ENCODE results near the gene ATP11A.

Gene ATP11A

GRCh38 chr13:112844411-112844810 is 154.6 kb downstream of the ATP11A start:
- H3K4me3 ChIP-seq (ENCODE audit: low read depth, low read length): no peak overlapping the region
- no peak overlapping the region for H3K27ac ChIP-seq (ENCODE audit: low read depth, low read length)
- H3K4me1 ChIP-seq (ENCODE audit: control insufficient read depth in 1 of 2, insufficient read depth in 2 of 2, low read length in 2 of 2): peaks cover 0 to 3% of the 10 kb centered on the region in 2 experiments
- H3K79me2 ChIP-seq (ENCODE audit: control insufficient read depth, insufficient read depth, low read length, poor library complexity): no peaks in the 10 kb centered on the region
- H3K36me3 ChIP-seq (ENCODE audit: control insufficient read depth in 1 of 2, insufficient read depth in 2 of 2, low read length in 2 of 2): peaks cover 44% of the 10 kb centered on the region in 2 experiments
- H2AFZ ChIP-seq (ENCODE audit: insufficient read depth, low read length, poor library complexity): no peak overlapping the region
- no peak overlapping the region for H2BK120ac ChIP-seq (ENCODE audit: insufficient read depth, low read length, poor library complexity)
- H3K79me1 ChIP-seq (ENCODE audit: low read length): no peaks in the 10 kb centered on the region
- H3K9ac ChIP-seq (ENCODE audit: low read length): no peak overlapping the region
- no peaks in the 10 kb centered on the region for H3K9me3 ChIP-seq (ENCODE audit: insufficient read depth, low read depth, low read length)
- H3K27me3 ChIP-seq (ENCODE audit: insufficient read depth, low read length): no peaks in the 10 kb centered on the region
- H3K23ac ChIP-seq (ENCODE audit: low read length): no peak overlapping the region
- H3K4me2 ChIP-seq (ENCODE audit: low read length): no peak overlapping the region
- no peak overlapping the region for H3K18ac ChIP-seq (ENCODE audit: low read length)
- H2AK5ac ChIP-seq (ENCODE audit: low read length): no peak overlapping the region
- H2BK5ac ChIP-seq (ENCODE audit: low read depth, low read length, poor library complexity): no peak overlapping the region
- no peak overlapping the region for H4K91ac ChIP-seq (ENCODE audit: low read depth, low read length)
- no peak overlapping the region for H4K8ac ChIP-seq (ENCODE audit: low read depth, low read length)
- H2BK12ac ChIP-seq (ENCODE audit: low read length): no peak overlapping the region
- no peak overlapping the region for H4K12ac ChIP-seq (ENCODE audit: low read depth, low read length)
- WGBS (ENCODE audit: extremely low coverage, insufficient coverage, insufficient read length): no CpG with 5 or more reads among the region's 23 CpGs
- no peak overlapping the region for H3K14ac ChIP-seq (ENCODE audit: low read length)
- no peak for DNase-seq
- no peak overlapping the region for H3K4ac ChIP-seq (ENCODE audit: low read depth, low read length)

GRCh38 chr13:112844879-112845278 is 155.0 kb downstream of the ATP11A start:
- Histone ChIP-seq H3K9me3 (ENCODE audit: insufficient read depth, low read depth, low read length) (peaks cover 1% of the 10 kb centered on the region), H2BK12ac (ENCODE audit: low read length) (no peak overlapping the region), H3K9ac (ENCODE audit: low read length) (no peak overlapping the region), H3K79me1 (ENCODE audit: low read length) (no peaks in the 10 kb centered on the region), H3K4me3 (ENCODE audit: low read depth, low read length) (no peak overlapping the region), H2BK120ac (ENCODE audit: insufficient read depth, low read length, poor library complexity) (no peak overlapping the region), H3K36me3 (ENCODE audit: control insufficient read depth in 1 of 2, insufficient read depth in 2 of 2, low read length in 2 of 2) (peaks cover 45 to 46% of the 10 kb centered on the region in 2 experiments), H2BK5ac (ENCODE audit: low read depth, low read length, poor library complexity) (no peak overlapping the region), H3K79me2 (ENCODE audit: control insufficient read depth, insufficient read depth, low read length, poor library complexity) (no peaks in the 10 kb centered on the region), H4K8ac (ENCODE audit: low read depth, low read length) (no peak overlapping the region), H4K91ac (ENCODE audit: low read depth, low read length) (no peak overlapping the region), H3K27me3 (ENCODE audit: insufficient read depth, low read length) (no peaks in the 10 kb centered on the region), H3K4me1 (ENCODE audit: control insufficient read depth in 1 of 2, insufficient read depth in 2 of 2, low read length in 2 of 2) (peaks cover 0 to 3% of the 10 kb centered on the region in 2 experiments), H3K4me2 (ENCODE audit: low read length) (no peak overlapping the region), H3K18ac (ENCODE audit: low read length) (no peak overlapping the region), H4K12ac (ENCODE audit: low read depth, low read length) (no peak overlapping the region), H3K4ac (ENCODE audit: low read depth, low read length) (no peak overlapping the region), H3K14ac (ENCODE audit: low read length) (no peak overlapping the region), H3K27ac (ENCODE audit: low read depth, low read length) (no peak overlapping the region), H2AK5ac (ENCODE audit: low read length) (no peak overlapping the region), H2AFZ (ENCODE audit: insufficient read depth, low read length, poor library complexity) (no peak overlapping the region), H3K23ac (ENCODE audit: low read length) (no peak overlapping the region)
- no CpG with 5 or more reads among the region's 10 CpGs for WGBS (ENCODE audit: extremely low coverage, insufficient coverage, insufficient read length)
- no peak for DNase-seq

- DNase-seq: no peak
- Histone ChIP-seq H3K4ac (ENCODE audit: low read depth, low read length) (no peak overlapping the region), H3K79me2 (ENCODE audit: control insufficient read depth, insufficient read depth, low read length, poor library complexity) (no peaks in the 10 kb centered on the region), H3K4me2 (ENCODE audit: low read length) (no peak overlapping the region), H4K12ac (ENCODE audit: low read depth, low read length) (no peak overlapping the region), H3K18ac (ENCODE audit: low read length) (no peak overlapping the region), H2BK5ac (ENCODE audit: low read depth, low read length, poor library complexity) (no peak overlapping the region), H2AK5ac (ENCODE audit: low read length) (no peak overlapping the region), H3K36me3 (ENCODE audit: control insufficient read depth in 1 of 2, insufficient read depth in 2 of 2, low read length in 2 of 2) (peaks cover 42 to 44% of the 10 kb centered on the region in 2 experiments), H2BK12ac (ENCODE audit: low read length) (no peak overlapping the region), H3K23ac (ENCODE audit: low read length) (no peak overlapping the region), H3K27me3 (ENCODE audit: insufficient read depth, low read length) (no peaks in the 10 kb centered on the region), H3K9me3 (ENCODE audit: insufficient read depth, low read depth, low read length) (peaks cover 1% of the 10 kb centered on the region), H2AFZ (ENCODE audit: insufficient read depth, low read length, poor library complexity) (no peak overlapping the region), H4K8ac (ENCODE audit: low read depth, low read length) (no peak overlapping the region), H3K4me3 (ENCODE audit: low read depth, low read length) (no peak overlapping the region), H2BK120ac (ENCODE audit: insufficient read depth, low read length, poor library complexity) (no peak overlapping the region), H3K9ac (ENCODE audit: low read length) (no peak overlapping the region), H3K79me1 (ENCODE audit: low read length) (no peaks in the 10 kb centered on the region), H4K91ac (ENCODE audit: low read depth, low read length) (no peak overlapping the region), H3K14ac (ENCODE audit: low read length) (no peak overlapping the region), H3K27ac (ENCODE audit: low read depth, low read length) (no peak overlapping the region), H3K4me1 (ENCODE audit: control insufficient read depth in 1 of 2, insufficient read depth in 2 of 2, low read length in 2 of 2) (peaks cover 0 to 3% of the 10 kb centered on the region in 2 experiments)
- no CpG with 5 or more reads among the region's 23 CpGs for WGBS (ENCODE audit: extremely low coverage, insufficient coverage, insufficient read length)
These were observed 155.8 kb downstream of the ATP11A start for GRCh38 chr13:112845511-112846144.

GRCh38 chr13:112846411-112847115 is 156.7 kb downstream of the ATP11A start:
- Histone ChIP-seq H2AK5ac (ENCODE audit: low read length) (no peak overlapping the region), H3K9me3 (ENCODE audit: insufficient read depth, low read depth, low read length) (peaks cover 1% of the 10 kb centered on the region), H3K27me3 (ENCODE audit: insufficient read depth, low read length) (no peaks in the 10 kb centered on the region), H3K4ac (ENCODE audit: low read depth, low read length) (no peak overlapping the region), H2BK5ac (ENCODE audit: low read depth, low read length, poor library complexity) (no peak overlapping the region), H3K27ac (ENCODE audit: low read depth, low read length) (no peak overlapping the region), H3K79me2 (ENCODE audit: control insufficient read depth, insufficient read depth, low read length, poor library complexity) (no peaks in the 10 kb centered on the region), H3K4me3 (ENCODE audit: low read depth, low read length) (no peak overlapping the region), H3K4me1 (ENCODE audit: control insufficient read depth in 1 of 2, insufficient read depth in 2 of 2, low read length in 2 of 2) (peaks cover 0 to 3% of the 10 kb centered on the region in 2 experiments), H2BK120ac (ENCODE audit: insufficient read depth, low read length, poor library complexity) (no peak overlapping the region), H3K18ac (ENCODE audit: low read length) (no peak overlapping the region), H2BK12ac (ENCODE audit: low read length) (no peak overlapping the region), H3K9ac (ENCODE audit: low read length) (no peak overlapping the region), H3K14ac (ENCODE audit: low read length) (no peak overlapping the region), H3K79me1 (ENCODE audit: low read length) (no peaks in the 10 kb centered on the region), H3K23ac (ENCODE audit: low read length) (no peak overlapping the region), H4K91ac (ENCODE audit: low read depth, low read length) (no peak overlapping the region), H2AFZ (ENCODE audit: insufficient read depth, low read length, poor library complexity) (no peak overlapping the region), H4K8ac (ENCODE audit: low read depth, low read length) (no peak overlapping the region), H4K12ac (ENCODE audit: low read depth, low read length) (no peak overlapping the region), H3K4me2 (ENCODE audit: low read length) (no peak overlapping the region), H3K36me3 (ENCODE audit: control insufficient read depth in 1 of 2, insufficient read depth in 2 of 2, low read length in 2 of 2) (peaks cover 39 to 40% of the 10 kb centered on the region in 2 experiments)
- no CpG with 5 or more reads among the region's 23 CpGs for WGBS (ENCODE audit: extremely low coverage, insufficient coverage, insufficient read length)
- no peak for DNase-seq
